ENCODE data around the gene SOX3.

DNA sequence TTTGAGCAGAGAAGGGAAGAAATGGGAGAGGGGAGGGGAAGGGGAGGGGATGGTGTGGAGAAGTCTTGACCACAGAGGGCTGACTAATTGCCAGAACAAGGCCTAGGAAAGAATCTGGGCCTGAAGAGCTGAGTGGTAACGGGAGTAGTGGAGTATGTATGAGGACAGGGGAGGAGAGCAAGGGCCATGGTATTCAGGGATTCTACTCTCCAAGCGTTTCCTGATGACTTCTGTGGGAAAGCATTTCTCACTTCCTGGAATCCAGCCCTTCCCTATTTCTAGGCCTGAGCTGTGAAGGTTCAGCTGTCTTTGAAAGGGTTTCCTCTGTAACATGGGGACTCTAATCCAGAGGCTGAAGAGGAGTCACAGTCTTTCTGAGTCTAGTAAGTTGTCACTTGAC lies 19.7 kb upstream of the SOX3 start:
- no peak for TF ChIP-seq POLR2A (IDR thresholded peaks at IDR 0.05)
- TF ChIP-seq, protein P1, sequence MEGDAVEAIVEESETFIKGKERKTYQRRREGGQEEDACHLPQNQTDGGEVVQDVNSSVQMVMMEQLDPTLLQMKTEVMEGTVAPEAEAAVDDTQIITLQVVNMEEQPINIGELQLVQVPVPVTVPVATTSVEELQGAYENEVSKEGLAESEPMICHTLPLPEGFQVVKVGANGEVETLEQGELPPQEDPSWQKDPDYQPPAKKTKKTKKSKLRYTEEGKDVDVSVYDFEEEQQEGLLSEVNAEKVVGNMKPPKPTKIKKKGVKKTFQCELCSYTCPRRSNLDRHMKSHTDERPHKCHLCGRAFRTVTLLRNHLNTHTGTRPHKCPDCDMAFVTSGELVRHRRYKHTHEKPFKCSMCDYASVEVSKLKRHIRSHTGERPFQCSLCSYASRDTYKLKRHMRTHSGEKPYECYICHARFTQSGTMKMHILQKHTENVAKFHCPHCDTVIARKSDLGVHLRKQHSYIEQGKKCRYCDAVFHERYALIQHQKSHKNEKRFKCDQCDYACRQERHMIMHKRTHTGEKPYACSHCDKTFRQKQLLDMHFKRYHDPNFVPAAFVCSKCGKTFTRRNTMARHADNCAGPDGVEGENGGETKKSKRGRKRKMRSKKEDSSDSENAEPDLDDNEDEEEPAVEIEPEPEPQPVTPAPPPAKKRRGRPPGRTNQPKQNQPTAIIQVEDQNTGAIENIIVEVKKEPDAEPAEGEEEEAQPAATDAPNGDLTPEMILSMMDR (IDR thresholded peaks at IDR 0.05) = no peak

Data from vagina (tissue), 2 donors.